Measurements from ENCODE around the gene CCDC141. TPM values are rescaled to one million over a fixed set of nuclear protein-coding genes. Genes with fewer than 3 reads are reported as not detected.

CCDC141 gene
- total RNA-seq, 1 experiment from 2014 or later = 0.30 TPM

- no peak for TF ChIP-seq ATF3 (IDR thresholded peaks at IDR 0.05)
- TF ChIP-seq EGR1 (IDR thresholded peaks at IDR 0.05; ENCODE audit: low read depth) = no peak
- TF ChIP-seq CBX3 (IDR thresholded peaks at IDR 0.05; ENCODE audit: low read depth) = no peak
- no peak for TF ChIP-seq ZFX (IDR thresholded peaks at IDR 0.05)
- TF ChIP-seq POLR2A (IDR thresholded peaks at IDR 0.05; ENCODE audit: borderline replicate concordance, extremely low read depth, insufficient read depth, insufficient read length) = no peak
- no peak for TF ChIP-seq JUND (IDR thresholded peaks at IDR 0.05)
Observed at GRCh38 chr2:179068991-179069643, 19.2 kb upstream of the CCDC141 start (continued).

- no peak overlapping the region for H3K4me2 ChIP-seq (ENCODE audit: low read length)
- TF ChIP-seq EZH2 (IDR thresholded peaks at IDR 0.05) (no peak), ELF1 (IDR thresholded peaks at IDR 0.05; ENCODE audit: borderline replicate concordance, low read depth) (no peak), EGR1 (IDR thresholded peaks at IDR 0.05; ENCODE audit: low read depth) (no peak), EZH2phosphoT487 (IDR thresholded peaks at IDR 0.05; ENCODE audit: borderline replicate concordance) (no peak), CBX3 (IDR thresholded peaks at IDR 0.05; ENCODE audit: low read depth) (no peak), YY1 (IDR thresholded peaks at IDR 0.05; ENCODE audit: extremely low read depth, insufficient replicate concordance, low read depth, low read length) (no peak), REST (IDR thresholded peaks at IDR 0.05; ENCODE audit: low read depth) (no peak), FOSL1 (IDR thresholded peaks at IDR 0.05; ENCODE audit: low read depth) (no peak), ZNF274 (IDR thresholded peaks at IDR 0.05; ENCODE audit: low read depth, low read length) (no peak), POLR2A (IDR thresholded peaks at IDR 0.05; ENCODE audit: borderline replicate concordance, extremely low read depth, insufficient read depth, insufficient read length) (no peak), SP1 (IDR thresholded peaks at IDR 0.05; ENCODE audit: low read depth) (no peak), SRF (IDR thresholded peaks at IDR 0.05; ENCODE audit: low read depth) (no peak), ATF3 (IDR thresholded peaks at IDR 0.05) (no peak)
- TF ChIP-seq, protein P1, sequence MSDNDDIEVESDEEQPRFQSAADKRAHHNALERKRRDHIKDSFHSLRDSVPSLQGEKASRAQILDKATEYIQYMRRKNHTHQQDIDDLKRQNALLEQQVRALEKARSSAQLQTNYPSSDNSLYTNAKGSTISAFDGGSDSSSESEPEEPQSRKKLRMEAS (IDR thresholded peaks at IDR 0.05) = no peak
- no peak overlapping the region for H3K4me3 ChIP-seq (replicated peaks in 1 of 2; ENCODE audit: low read depth in 1 of 2, low read length in 2 of 2)
- CTCF ChIA-PET = interaction anchor here (0.9 kb wide), 2 partner anchors 40 to 70 kb away, joined by 3 read pairs; no protein-coding TSS in a partner anchor
- no peak overlapping the region for H3K9ac ChIP-seq (ENCODE audit: low read length)
- DNase-seq (ENCODE audit: low read depth, low spot score) (no peak), ATAC-seq (no peak)
- H4K20me1 ChIP-seq (ENCODE audit: insufficient read depth) = no peaks in the 10 kb centered on the region
- POLR2A ChIA-PET = no interaction called here
- no peaks in the 10 kb centered on the region for H3K9me2 ChIP-seq (ENCODE audit: insufficient read depth)
- H2AFZ ChIP-seq (ENCODE audit: low read depth, low read length, poor library complexity, severe bottlenecking) = peak overlapping the region; percentile 41
- H3K27me3 ChIP-seq (ENCODE audit: insufficient read depth, low read length) = no peaks in the 10 kb centered on the region
- intact Hi-C loops (cut with micrococcal nuclease) = no loop called here
- H3K27ac ChIP-seq (ENCODE audit: low read depth, low read length) = no peak overlapping the region
- RAD21 ChIA-PET (ENCODE audit: low non-redundant PET in 1 of 2, low total read pairs in 2 of 2, uncharacterized antibody in 2 of 2, unreplicated experiment in 2 of 2) = no interaction called here
- H3K36me3 ChIP-seq (ENCODE audit: control insufficient read depth in 1 of 2, insufficient read depth in 2 of 2, low read length in 2 of 2) = no peaks in the 10 kb centered on the region
- BruUV-seq (replicated peaks) = no TSS peak
- H3K9me3 ChIP-seq (ENCODE audit: control insufficient read depth in 1 of 2, insufficient read depth in 1 of 2, low read depth in 1 of 2, low read length in 2 of 2) = no peaks in the 10 kb centered on the region
- peaks cover 6 to 7% of the 10 kb centered on the region in 2 experiments for H3K4me1 ChIP-seq (ENCODE audit: control insufficient read depth in 1 of 2, insufficient read depth in 2 of 2, low read length in 2 of 2)
- no peaks in the 10 kb centered on the region for H3K79me2 ChIP-seq (ENCODE audit: insufficient read depth, low read length)
Observed at GRCh38 chr2:179059026-179059700, 9.2 kb upstream of the CCDC141 start.

All from HCT116 (cell line).